ENCODE measurements around the gene ENPP4. TPM values are rescaled to one million over a fixed set of nuclear protein-coding genes. Genes with fewer than 3 reads are reported as not detected.
"Not testable (repeated sequence)": the region's sequence is repeated elsewhere in the genome, so short reads cannot be mapped to it uniquely, and the experiment has no call there.

The ENPP4 gene
- total RNA-seq, 2 experiments from 2014 or later, result 7.1 to 9.2 TPM

DNA sequence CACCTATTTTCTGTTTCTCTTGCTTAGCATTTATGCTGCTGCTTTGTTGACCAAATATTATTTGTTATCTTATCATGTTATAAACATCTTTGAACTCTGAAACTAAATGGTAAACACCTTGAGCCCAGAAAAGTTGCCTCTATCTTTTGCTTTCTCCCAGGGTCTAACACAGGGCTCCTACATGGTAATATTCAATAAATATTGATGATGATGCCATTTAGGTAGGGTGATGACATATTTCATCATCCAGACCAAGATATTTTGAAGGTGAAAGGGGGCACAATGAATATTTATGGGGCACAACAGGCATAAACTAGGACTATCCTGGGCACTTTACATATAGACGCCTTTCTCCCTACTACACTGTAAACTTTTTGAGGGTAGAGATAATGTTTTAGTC is 11.6 kb upstream of the ENPP4 start:
- intact Hi-C loops (cut with micrococcal nuclease; ENCODE audit: unreplicated experiment), result no loop called here
- Histone ChIP-seq H3K4me3 (ENCODE audit: low read depth, low read length, poor library complexity, severe bottlenecking) (no peak overlapping the region), H3K4me2 (ENCODE audit: low read length) (no peak overlapping the region), H3K4me1 (ENCODE audit: insufficient read depth, low read length, poor library complexity, severe bottlenecking) (no peaks in the 10 kb centered on the region), H2AFZ (ENCODE audit: low read length) (no peak overlapping the region), H4K20me1 (ENCODE audit: insufficient read depth, low read length) (no peaks in the 10 kb centered on the region), H3K9me3 (ENCODE audit: low read length) (no peaks in the 10 kb centered on the region), H3K36me3 (ENCODE audit: insufficient read depth, low read length) (peaks cover 8% of the 10 kb centered on the region; the same call in 1 of the 2 replicates), H3K9me2 (ENCODE audit: insufficient read depth, low read length) (no peaks in the 10 kb centered on the region), H3K27ac (ENCODE audit: low read depth, low read length, poor library complexity, severe bottlenecking) (no peak overlapping the region), H3K79me2 (ENCODE audit: insufficient read depth, low read depth, low read length) (no peaks in the 10 kb centered on the region)
- ChIA-PET POLR2A (interaction anchor here (0.6 to 1.2 kb wide), 2 partner anchors 10 to 486 kb away, joined by 3 to 4 read pairs; no protein-coding TSS in a partner anchor), CTCF (ENCODE audit: unreplicated experiment) (no interaction called here)
- DNase-seq (ENCODE audit: low spot score), result no peak
- BruUV-seq (replicated peaks), result no TSS peak
- TF ChIP-seq EZH2phosphoT487 (IDR thresholded peaks at IDR 0.05; ENCODE audit: borderline replicate concordance, low read depth, low read length) (no peak), CTCF (conservative IDR thresholded peaks at IDR 0.05; ENCODE audit: low read length) (no peak)

GRCh38 chr6:46118836-46119235 is 11.0 kb upstream of the ENPP4 start:
- no peaks in the 10 kb centered on the region for H3K79me2 ChIP-seq (ENCODE audit: insufficient read depth, low read depth, low read length)
- H3K27ac ChIP-seq (ENCODE audit: low read depth, low read length, poor library complexity, severe bottlenecking), result no peak overlapping the region
- peaks cover 8% of the 10 kb centered on the region; the same call in 1 of the 2 replicates for H3K36me3 ChIP-seq (ENCODE audit: insufficient read depth, low read length)
- no peak overlapping the region for H3K4me2 ChIP-seq (ENCODE audit: low read length)
- ChIA-PET POLR2A (no interaction called here), CTCF (ENCODE audit: unreplicated experiment) (no interaction called here)
- BruUV-seq (replicated peaks), result no TSS peak
- H4K20me1 ChIP-seq (ENCODE audit: insufficient read depth, low read length), result no peaks in the 10 kb centered on the region
- intact Hi-C loops (cut with micrococcal nuclease; ENCODE audit: unreplicated experiment), result no loop called here
- no peaks in the 10 kb centered on the region for H3K9me3 ChIP-seq (ENCODE audit: low read length)
- H3K9me2 ChIP-seq (ENCODE audit: insufficient read depth, low read length), result no peaks in the 10 kb centered on the region
- no peaks in the 10 kb centered on the region for H3K4me1 ChIP-seq (ENCODE audit: insufficient read depth, low read length, poor library complexity, severe bottlenecking)
- no peak for DNase-seq (ENCODE audit: low spot score)
- no peak overlapping the region for H3K4me3 ChIP-seq (ENCODE audit: low read depth, low read length, poor library complexity, severe bottlenecking)
- no peak overlapping the region for H2AFZ ChIP-seq (ENCODE audit: low read length)
- TF ChIP-seq EZH2phosphoT487 (IDR thresholded peaks at IDR 0.05; ENCODE audit: borderline replicate concordance, low read depth, low read length) (no peak), CTCF (conservative IDR thresholded peaks at IDR 0.05; ENCODE audit: low read length) (no peak)

- H3K4me2 ChIP-seq (ENCODE audit: low read length); CTCF ChIA-PET (ENCODE audit: unreplicated experiment); H3K4me3 ChIP-seq (ENCODE audit: low read depth, low read length, poor library complexity, severe bottlenecking); intact Hi-C loops (cut with micrococcal nuclease; ENCODE audit: unreplicated experiment); H3K79me2 ChIP-seq (ENCODE audit: insufficient read depth, low read depth, low read length); H3K9me2 ChIP-seq (ENCODE audit: insufficient read depth, low read length); BruUV-seq (replicated peaks); DNase-seq (ENCODE audit: low spot score); H3K27ac ChIP-seq (ENCODE audit: low read depth, low read length, poor library complexity, severe bottlenecking); POLR2A ChIA-PET; H3K36me3 ChIP-seq (ENCODE audit: insufficient read depth, low read length); H3K9me3 ChIP-seq (ENCODE audit: low read length); H2AFZ ChIP-seq (ENCODE audit: low read length); H4K20me1 ChIP-seq (ENCODE audit: insufficient read depth, low read length); H3K4me1 ChIP-seq (ENCODE audit: insufficient read depth, low read length, poor library complexity, severe bottlenecking): not testable (repeated sequence)
These were observed 10.1 kb upstream of the ENPP4 start for GRCh38 chr6:46119679-46120078.
